ENCODE measurements around the gene AMELY.

DNA sequence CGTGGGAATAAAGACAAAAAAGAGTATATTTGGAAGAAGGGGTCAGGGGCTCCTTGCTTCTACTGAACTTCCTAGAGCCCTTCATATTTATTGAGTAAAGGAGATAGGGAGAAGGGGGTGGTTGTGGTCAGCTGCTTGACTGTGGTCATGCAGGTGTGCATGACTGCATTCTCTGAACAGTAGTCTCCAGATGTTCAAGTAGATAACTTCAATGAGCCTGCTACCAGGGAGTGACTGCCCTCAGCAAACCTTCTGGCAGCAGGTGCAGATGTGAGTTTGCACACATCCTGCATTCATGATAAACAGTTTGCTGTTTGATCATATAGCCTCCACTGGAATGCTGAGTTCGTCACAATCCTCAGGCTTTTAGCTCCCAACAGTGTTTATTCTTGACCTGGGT lies 9.5 kb upstream of the AMELY start:
- TF ChIP-seq, protein P1, sequence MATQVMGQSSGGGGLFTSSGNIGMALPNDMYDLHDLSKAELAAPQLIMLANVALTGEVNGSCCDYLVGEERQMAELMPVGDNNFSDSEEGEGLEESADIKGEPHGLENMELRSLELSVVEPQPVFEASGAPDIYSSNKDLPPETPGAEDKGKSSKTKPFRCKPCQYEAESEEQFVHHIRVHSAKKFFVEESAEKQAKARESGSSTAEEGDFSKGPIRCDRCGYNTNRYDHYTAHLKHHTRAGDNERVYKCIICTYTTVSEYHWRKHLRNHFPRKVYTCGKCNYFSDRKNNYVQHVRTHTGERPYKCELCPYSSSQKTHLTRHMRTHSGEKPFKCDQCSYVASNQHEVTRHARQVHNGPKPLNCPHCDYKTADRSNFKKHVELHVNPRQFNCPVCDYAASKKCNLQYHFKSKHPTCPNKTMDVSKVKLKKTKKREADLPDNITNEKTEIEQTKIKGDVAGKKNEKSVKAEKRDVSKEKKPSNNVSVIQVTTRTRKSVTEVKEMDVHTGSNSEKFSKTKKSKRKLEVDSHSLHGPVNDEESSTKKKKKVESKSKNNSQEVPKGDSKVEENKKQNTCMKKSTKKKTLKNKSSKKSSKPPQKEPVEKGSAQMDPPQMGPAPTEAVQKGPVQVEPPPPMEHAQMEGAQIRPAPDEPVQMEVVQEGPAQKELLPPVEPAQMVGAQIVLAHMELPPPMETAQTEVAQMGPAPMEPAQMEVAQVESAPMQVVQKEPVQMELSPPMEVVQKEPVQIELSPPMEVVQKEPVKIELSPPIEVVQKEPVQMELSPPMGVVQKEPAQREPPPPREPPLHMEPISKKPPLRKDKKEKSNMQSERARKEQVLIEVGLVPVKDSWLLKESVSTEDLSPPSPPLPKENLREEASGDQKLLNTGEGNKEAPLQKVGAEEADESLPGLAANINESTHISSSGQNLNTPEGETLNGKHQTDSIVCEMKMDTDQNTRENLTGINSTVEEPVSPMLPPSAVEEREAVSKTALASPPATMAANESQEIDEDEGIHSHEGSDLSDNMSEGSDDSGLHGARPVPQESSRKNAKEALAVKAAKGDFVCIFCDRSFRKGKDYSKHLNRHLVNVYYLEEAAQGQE (IDR thresholded peaks at IDR 0.05; ENCODE audit: borderline replicate concordance), result no peak
- TF ChIP-seq RAD21 (conservative IDR thresholded peaks at IDR 0.05), result no peak
- no peak for TF ChIP-seq POLR2AphosphoS5 (IDR thresholded peaks at IDR 0.05)
- TF ChIP-seq, protein P2, sequence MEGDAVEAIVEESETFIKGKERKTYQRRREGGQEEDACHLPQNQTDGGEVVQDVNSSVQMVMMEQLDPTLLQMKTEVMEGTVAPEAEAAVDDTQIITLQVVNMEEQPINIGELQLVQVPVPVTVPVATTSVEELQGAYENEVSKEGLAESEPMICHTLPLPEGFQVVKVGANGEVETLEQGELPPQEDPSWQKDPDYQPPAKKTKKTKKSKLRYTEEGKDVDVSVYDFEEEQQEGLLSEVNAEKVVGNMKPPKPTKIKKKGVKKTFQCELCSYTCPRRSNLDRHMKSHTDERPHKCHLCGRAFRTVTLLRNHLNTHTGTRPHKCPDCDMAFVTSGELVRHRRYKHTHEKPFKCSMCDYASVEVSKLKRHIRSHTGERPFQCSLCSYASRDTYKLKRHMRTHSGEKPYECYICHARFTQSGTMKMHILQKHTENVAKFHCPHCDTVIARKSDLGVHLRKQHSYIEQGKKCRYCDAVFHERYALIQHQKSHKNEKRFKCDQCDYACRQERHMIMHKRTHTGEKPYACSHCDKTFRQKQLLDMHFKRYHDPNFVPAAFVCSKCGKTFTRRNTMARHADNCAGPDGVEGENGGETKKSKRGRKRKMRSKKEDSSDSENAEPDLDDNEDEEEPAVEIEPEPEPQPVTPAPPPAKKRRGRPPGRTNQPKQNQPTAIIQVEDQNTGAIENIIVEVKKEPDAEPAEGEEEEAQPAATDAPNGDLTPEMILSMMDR (IDR thresholded peaks at IDR 0.05; ENCODE audit: poor library complexity, severe bottlenecking), result no peak
- TF ChIP-seq EZH2 (IDR thresholded peaks at IDR 0.05; ENCODE audit: borderline replicate concordance, insufficient read depth, low read length, poor library complexity, severe bottlenecking), result no peak
- no peak for TF ChIP-seq TAF1 (IDR thresholded peaks at IDR 0.05; ENCODE audit: low read depth)
